GM21381 (cell line): Measurements from ENCODE around the gene FHIT.

Source experiments
- ATAC-seq: cut with Tn5 transposase; IDR thresholded peaks from one replicate; pipeline ENCODE4 v1.9.1; 2021; ENCODE audit warnings: mild to moderate bottlenecking, moderate library complexity; ENCODE audit not compliant: unreplicated experiment

The FHIT gene

DNA sequence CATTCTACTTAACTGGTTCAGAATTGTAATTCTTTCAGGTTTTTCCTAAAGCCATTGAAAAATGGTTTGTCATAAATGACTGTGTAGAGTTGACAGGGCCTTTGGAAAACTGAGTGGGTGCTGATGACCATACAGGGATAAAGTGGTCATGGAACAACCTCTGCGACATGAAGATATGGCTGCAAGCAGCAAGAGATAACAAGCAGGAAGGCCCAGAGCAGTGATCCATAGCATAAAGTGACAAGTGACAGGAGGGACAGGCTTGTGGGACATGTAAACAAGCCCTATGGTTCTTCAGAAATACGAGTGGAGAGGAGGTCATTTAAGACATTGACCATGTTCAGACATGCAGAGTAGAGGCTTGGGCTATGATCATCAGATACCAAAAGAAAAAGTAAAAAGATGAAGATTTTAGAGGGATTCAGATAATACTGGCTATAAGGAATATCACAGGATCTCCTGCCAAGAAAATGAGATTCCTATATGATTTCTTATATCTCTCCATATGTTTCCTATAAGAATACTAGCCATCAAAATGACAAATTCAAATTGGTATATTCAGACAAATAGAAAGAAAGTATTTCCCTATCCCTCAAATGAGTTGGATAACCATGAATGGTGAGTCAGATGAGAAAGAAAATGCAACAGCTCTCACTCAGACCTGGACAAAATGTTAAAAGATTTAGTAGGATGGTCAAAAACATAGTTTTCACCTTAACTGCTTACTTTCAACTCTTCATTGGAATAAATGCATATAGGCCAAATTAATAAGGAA, 1373.8 kb downstream of the FHIT start:
- ATAC-seq: no peak

GRCh38 chr3:59876533-59877062, 1374.7 kb downstream of the FHIT start:
- ATAC-seq: no peak

GRCh38 chr3:59873576-59874230, 1377.5 kb downstream of the FHIT start:
- ATAC-seq: no peak

GRCh38 chr3:59872128-59872527, 1379.1 kb downstream of the FHIT start:
- no peak for ATAC-seq

DNA sequence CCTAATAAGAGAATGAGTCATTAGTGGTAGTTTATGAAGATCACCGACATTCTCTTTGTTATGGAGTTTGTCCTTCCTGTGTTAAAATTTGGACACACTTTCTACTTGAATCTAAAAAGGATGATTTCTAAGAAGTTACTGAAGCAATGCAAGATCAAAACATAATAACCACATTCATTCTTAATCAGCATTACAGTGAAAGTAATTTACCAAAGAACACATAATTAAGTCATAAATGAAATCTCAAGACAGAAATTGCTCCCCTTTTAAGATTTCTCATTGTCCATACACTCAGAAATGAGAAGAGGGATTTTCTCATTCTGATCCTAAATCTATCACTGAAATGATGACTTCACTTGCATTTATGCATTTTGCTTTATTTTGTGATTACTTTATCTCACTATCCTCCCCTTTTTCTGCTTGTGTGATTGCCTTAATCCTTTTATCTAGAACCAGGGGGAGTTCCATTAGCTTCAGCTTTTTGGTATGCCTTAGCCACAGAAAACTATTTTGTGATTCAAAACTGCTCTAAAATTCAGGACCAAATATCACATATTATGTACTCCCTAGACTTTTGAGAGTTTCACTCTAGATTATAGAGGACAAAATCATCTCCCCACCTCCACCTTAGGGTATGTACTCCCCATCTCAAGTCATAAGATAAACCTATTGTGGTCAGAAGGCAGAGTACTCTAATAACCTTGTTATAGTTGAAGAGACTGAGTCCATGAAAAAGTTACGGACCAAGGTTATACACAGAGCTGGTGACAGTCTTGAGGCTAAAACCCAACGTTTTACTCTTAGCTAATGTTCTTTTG, 1383.9 kb downstream of the FHIT start:
- no peak for ATAC-seq

- ATAC-seq: no peak
Measured at GRCh38 chr3:59866076-59866475, 1385.2 kb downstream of the FHIT start.

GRCh38 chr3:59865351-59865750, 1385.9 kb downstream of the FHIT start:
- ATAC-seq: no peak

DNA sequence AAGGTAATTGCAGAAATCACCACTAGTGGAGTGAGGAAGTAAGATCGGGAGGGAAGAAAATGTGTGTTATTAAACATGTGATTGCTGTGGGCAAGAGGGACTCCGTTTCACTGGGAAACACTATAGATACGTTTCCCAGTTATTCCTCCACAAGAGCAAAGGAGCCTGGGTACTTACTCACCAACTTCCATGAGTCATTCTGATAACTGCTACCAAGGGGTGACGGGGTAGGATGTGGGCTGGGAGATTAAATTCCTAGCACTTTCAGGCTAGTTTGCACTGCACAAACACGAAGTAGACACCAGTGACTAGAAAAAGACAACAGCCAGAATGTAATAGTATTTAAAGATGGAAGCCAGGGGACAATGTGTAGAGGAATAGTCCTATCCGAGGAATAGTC, 1388.6 kb downstream of the FHIT start:
- ATAC-seq: no peak

GRCh38 chr3:59857589-59858346, 1393.5 kb downstream of the FHIT start:
- peak; percentile 99 for ATAC-seq

GRCh38 chr3:59856934-59857460, 1394.3 kb downstream of the FHIT start:
- ATAC-seq: no peak

GRCh38 chr3:59854061-59854709, 1397.1 kb downstream of the FHIT start:
- ATAC-seq: no peak

DNA sequence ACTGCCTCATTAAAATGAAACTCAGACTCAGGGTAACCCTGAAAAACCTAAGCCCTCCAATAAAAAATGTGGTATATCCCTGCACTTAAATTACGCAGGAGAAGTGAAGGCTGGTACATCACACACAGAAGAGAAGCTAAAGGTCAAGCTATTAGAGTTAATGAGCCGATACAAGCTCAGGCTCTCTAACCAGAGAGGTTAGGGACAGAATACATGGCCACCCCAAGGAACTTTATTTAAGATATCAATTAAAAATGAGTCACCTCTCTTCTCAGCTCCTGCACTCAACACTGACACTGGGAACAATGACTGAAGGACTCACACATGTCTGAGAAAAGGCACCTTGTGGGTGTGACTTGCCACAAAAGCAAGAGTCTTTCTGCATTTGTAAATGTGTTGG, 1400.8 kb downstream of the FHIT start:
- no peak for ATAC-seq

DNA sequence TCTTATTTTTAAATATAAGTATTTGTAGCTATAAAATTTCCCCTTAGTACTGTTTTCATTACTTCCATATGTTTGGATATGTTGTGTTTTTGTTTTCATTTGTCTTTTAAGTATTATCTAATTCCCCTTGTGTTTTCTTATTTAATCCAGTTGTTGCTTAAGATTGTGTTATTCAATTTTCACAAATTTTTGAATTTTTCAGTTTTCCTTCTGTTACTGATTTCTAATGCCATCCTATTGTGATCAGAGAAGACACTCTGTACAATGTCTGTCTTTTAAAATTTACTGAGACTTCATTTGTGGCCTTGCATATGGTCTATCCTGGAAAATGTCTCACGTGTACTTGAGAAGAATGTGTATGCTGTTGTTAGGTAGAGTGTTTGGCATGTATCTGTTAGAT, 1405.9 kb downstream of the FHIT start:
- no peak for ATAC-seq

- ATAC-seq: no peak
Measured at GRCh38 chr3:59843821-59844220, 1407.4 kb downstream of the FHIT start.

DNA sequence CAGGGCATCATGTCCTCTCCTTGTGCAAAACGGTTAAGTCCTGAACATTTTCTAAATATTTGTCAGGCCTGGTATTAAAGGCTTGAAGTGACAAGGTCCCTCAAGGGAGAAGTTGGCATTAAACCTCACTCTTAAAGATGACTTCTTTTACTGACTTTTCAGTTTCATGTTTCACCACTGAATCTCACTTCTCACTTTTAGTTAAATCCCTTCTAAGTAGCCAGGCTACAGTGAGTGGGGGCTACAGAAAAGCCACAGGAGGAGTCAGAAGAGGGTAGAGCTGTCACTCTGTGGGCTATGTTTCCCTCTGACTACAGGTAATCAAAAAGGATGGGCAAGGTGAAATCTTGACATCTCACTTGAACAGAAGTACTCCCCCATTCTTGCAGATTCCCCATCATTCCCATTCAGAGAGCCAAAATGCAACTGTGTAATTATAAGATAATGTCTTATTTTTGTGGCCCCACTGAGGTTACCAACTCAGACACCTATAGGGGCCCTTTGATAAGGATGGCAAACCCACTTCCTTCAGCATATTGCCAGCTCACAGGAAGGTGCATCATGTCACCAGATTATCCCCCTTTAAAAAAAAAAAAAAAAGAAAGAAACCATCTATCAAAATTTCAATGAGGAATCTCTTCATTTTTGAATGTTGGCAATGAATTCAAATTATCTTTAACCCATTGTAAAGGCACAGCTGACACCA, 1411.3 kb downstream of the FHIT start:
- peak; percentile 97 for ATAC-seq

DNA sequence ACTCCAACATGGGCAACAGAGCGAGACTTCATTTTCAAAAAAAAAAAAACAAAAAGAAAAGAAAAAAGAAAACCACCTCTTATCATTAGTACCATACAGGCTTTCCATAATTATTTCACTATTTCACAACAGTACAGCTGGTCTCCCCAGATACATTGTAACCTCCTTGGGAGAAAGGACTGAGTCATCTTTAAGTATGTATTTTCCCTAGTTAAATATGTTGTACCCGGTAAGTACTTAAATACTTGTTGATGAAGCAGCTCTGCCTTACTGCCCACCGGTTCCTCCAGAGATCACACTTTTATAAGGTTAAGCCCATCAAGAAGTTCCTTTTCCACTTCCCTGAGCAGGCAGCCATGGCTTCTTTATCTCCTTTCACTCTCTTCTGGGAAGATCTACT, 1412.0 kb downstream of the FHIT start:
- no peak for ATAC-seq

DNA sequence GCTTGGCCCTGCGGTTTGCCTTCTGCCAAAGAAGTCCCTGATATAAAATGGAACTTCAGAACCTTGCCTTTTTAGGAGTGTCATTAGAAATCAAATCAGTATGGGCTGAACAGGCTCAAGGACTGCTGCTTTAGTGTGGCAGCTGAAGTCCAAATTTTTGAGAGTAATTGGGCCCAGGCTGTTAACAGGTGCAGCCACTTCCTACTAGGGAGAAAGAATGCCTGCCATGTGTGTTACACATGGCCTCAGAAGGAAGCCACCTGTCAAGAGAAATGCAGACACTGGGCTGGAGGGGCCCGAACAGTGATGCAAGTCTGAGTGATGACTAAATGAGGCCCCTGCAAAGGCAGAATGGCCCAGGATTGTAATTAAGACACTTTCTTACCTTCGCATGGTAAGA, 1414.7 kb downstream of the FHIT start:
- no peak for ATAC-seq

- ATAC-seq: no peak
Measured at GRCh38 chr3:59832702-59833101, 1418.5 kb downstream of the FHIT start.

DNA sequence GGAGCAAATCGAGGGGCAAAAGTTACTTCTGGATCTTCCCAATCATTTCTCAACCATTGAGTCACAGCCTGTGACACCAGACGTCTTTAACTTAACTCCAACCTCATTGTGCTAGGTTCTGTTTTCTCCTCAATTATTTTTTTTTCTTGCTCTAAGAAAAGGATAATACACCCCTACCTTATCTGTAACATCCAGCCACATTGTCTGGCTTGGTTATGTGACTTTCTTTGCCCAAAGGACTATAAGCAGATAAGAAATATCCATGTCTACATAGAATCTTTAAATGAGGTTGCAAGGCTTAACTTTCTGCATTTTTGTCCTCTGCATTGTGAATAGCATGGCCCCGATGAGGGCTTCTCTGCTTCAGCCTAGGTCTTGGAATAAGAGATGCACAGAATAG, 1419.0 kb downstream of the FHIT start:
- ATAC-seq: no peak
